GM18870 (cell line): Measurements from ENCODE around the gene SNUPN.
"Not testable (repeated sequence)": the region's sequence is repeated elsewhere in the genome, so short reads cannot be mapped to it uniquely, and the experiment has no call there.

Source experiments
- ATAC-seq: cut with Tn5 transposase; IDR thresholded peaks from one replicate; pipeline ENCODE4 v1.9.1; 2021; ENCODE audit warnings: moderate library complexity; ENCODE audit not compliant: unreplicated experiment

The SNUPN gene

DNA sequence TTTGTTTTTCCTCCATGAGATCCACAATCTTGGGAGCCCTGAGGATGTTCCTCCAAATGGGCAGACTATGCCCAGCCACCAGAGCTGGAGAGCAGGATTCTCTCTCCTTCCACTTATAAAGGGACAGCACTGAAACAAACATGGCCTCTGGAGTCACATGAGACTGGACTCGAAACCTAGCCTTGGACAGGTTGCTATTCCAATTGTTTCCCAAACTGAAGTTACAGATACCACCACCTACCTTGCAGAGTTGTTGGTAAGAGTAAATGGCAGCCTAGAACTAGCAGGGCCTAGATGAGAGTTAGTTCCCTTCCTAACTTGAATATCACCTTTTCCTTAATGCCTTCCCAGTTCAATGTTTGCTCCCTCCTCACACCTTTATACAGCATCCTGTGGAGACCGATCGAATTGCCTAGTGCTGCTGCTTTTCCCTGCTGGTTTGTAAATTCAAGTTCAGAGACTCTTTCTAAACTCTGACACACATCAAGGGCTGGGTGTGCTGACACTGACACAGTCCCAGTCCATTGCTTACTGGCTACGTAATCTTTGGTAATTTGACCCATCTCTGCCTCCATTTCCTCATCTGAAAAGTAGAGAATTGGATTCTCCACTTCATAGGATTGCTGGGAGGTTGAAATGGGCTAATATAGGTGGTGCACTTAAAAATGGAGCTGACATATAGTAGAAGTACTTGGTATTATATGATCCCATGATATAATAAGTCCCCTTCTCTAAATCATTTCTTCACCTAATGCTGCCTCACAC lies 11.9 kb upstream of the SNUPN start:
- ATAC-seq, result no peak

DNA sequence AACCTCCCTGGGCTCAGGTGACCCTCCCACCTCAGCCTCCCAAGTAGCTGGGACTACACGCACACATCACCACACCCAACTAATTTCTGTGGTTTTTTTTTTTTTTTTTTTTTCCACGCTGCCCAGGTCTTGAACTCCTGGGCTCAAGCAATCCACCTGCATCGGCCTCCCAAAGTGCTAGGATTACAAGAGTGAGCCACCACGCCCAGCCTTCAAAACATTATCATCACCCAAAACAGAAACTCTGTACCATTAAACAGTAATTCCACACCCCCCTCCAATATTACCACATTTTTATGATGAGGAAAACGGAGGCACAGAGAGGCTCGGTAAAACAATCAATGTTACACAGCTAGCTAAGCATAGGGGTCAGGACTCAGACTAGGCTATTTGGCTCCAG lies 10.5 kb upstream of the SNUPN start:
- ATAC-seq, result no peak

DNA sequence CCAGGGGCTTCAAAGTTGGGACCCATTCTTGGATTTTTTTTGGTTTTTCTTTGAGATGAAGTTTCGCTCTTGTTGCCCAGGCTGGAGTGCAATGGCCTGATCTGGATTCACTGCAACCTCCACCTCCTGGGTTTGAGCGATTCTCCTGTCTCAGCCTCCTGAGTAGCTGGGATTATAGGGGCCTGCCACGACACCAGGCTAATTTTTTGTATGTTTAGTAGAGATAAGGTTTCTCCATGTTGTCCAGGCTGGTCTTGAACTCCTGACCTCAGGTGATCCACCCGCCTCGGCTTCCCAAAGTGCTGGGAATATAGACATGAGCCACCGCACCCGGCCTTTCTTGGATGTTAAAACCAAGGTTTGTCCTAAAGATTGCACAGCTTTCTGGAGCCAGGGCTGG lies 8.4 kb upstream of the SNUPN start:
- ATAC-seq, result not testable (repeated sequence)

DNA sequence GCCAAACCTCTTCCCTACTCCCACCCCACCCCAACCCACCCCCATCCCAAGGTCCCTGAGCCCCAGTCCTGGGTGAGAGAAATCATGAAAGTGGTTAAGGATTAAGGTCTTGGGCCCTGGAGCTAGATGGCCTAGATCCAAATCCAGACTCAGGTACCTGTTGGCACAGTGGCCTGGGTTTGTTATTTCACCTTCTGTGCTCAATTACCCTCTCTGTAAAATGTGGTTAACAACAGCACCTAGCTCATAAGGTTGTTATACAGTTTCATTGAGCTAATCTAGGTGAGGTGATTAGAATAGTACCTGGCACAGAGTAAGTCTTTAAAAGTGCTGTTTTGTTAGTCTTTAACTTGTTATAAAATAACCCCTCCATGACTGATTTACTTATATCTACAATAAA lies 6.4 kb upstream of the SNUPN start:
- ATAC-seq, result no peak

DNA sequence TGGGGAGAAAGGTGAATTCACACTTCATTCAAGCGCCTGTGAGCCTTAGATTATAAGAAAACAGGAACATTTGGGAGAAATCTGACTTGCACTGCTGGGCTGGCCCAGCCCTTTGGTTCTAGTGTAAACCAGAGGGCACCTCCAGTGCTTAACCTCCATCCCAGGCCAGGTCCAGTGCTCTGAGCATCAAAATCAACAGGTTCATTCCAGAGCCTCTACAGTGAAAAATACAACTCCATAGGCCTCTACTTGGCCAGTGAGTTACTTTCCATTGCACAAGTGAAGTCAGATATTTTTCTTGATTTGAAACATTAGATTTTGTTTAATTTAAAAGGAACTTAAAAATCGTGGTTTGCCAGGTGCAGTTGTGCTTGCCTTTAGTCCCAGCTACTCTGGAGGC lies 3.0 kb downstream of the SNUPN start:
- ATAC-seq, result no peak

DNA sequence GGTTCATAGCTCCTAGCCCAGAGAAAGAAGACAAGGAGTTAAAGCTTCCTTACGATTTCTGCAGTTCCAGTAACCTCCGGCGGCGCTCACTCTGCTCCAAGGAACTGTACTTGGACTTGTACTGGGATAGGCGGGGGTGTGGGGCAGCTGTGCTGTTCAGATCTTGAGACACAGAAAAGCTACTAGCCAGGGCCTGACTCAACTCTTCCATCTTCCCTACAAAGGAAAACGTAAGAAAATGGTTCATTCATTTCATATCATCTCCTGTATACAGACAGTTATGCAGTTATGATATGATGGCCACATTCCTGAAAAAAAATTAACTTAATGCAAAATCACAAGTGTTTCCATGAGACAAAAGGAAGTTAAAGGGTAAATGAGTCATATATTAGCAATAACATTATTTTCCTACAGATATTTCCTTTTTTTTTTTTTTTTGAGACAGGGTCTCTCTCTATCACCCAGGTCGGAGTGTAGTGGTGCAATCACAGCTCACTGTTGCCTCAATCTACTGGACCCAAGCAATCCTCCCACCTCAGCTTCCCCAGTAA lies 4.6 kb downstream of the SNUPN start:
- no peak for ATAC-seq

DNA sequence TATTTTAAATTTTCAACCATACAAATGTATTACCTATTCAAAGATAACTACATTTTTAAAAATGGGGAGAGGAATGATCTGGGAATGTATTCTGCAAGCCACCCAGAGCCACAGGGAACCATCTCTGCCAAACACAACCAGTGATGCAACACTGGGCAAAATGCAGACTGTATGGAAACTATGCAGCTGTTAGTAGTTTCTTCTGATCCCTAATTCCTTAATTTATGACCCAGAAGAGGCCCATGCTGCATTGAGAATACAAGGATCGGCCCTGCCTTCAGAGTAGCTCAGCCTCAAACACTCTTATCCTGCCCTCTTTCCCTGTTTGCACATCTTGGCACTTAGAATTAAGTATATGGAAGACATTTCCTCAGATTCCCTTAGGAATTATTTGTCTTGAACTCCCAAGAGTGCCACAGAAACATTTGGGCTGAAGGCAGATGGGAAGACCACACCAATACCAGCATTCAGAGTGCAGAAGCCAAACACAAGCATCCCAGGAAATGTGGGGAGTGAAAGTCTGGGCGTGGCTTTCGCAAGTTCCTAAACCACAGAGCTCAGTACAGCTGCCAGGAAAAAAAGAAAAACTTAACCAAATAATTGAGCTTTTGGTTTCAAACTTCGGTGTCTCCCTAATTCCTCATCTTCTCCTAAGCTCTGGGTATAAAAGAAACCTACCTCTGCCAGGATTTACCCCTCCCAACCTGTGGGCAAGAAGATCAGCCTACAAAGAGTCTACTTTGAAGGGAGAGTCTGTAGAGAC lies 5.3 kb downstream of the SNUPN start:
- no peak for ATAC-seq

DNA sequence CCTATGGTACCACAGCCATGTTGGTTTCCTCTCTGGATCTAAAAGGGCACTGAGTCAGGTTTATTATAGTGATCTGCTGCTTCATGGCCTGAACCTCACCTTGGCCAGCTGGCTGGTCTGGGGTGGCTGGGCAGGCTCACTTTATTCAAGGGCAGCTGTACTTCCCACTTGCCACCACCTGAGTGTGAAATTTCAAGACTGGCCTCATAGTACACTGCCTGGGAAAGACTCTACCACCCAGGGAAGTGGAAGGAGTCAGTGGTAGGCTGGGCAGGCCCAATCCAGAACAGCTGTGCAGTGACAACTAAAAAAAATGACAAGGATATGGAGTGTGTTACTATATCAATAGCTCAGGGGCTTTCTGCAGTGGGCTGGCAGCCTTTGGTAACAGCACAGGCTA lies 8.8 kb downstream of the SNUPN start:
- no peak for ATAC-seq

DNA sequence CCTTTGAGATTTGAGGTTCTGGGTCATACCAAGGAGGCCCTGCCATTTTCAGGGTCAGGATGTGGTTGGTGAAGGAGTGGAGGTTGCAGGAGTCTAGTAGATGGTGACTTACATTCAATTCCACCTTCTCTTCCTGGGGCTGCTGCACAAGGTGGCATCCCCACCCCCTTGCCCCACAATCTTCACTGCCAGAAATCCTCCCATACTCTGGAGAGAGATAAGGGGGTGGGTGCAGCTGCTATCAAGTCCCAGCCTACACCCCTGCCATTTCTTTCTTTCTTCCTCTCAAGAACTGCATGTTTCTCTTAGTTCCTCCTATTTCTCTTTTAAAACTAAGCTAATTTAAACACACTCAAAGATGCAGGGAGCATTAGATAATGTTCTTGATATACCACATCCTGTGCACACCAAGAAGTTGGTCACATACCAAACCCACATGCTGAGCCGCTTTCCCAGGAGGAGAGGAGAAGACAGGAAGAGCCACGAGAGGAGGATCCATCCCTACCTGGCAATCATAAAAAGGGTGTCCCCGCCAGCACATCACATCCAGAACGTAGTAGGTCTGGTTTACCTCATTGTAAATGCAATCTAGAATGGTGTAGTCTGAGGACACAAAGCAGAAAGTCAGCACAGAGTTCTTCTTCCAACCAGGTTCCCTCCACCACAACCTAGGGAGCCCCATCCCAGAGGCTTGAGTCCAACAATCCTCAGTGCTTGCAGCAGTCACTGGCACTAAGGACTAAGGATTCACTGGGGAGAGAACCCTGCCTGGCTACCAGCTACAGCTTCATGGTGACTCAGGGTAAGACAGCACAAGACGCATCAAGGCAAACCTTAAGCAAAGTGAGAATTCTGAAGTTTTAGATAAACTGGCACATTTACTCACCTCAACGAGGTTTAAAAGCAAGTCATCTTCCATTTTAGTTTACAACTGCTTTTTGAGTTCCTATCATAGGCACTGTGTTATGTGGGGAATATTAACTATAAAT lies 18.5 kb downstream of the SNUPN start:
- ATAC-seq, result no peak

DNA sequence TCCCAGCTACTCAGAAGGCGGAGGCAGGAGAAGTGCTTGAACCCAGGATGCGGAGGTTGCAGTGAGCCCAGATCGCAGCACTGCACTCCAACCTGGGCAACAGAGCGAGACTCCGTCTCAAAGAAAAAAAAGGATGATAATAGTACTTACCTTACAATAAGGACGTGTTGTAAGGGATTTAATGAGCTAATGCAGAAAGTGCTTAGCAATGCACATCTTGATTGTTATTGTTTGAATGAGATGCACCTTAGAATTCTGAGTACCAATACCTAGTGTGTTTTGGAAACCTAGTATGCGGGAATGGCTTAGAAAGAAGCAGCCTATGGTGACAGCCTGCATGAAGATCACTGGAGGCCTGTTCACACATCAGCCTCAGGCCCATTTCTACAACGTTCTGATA lies 19.5 kb downstream of the SNUPN start:
- no peak for ATAC-seq

DNA sequence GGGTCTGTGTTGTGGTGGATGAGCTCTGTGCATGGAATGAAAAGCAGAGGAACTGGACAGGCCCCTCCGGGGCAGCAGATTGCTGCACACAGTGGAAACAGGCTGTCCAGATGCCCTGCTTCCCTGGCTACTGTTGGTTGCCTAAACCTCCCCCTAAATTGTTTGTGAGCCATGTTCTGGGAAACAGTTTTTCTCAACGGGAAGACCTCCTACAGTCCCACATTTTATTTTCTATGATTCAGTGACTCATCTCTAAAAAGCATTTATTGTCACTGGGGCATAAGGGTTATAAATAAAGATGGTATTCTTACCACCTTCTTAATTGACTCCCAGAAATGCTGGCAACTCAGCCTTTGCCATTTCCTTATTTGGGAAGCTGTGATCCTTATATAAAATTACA lies 26.1 kb downstream of the SNUPN start:
- ATAC-seq, result no peak

DNA sequence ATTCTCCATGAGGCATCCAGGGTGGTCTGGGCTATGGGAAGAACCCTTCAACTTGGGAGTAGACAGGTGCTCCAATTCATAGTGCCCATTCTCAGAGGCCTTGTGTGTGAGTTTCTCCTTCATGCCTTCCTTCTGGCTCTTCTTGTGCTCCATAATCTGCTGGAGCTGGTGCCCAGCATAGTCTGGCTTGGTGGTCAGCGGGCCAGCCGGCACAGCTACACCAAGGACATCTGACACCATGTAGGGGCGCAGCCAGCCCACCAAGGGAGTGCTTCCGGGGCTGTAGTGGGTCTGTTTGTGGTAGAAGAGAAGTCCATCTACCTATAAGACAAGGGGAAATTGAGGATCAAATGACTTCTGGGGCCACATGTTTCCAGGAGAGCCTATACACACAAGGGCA lies 27.2 kb downstream of the SNUPN start:
- ATAC-seq, result no peak

DNA sequence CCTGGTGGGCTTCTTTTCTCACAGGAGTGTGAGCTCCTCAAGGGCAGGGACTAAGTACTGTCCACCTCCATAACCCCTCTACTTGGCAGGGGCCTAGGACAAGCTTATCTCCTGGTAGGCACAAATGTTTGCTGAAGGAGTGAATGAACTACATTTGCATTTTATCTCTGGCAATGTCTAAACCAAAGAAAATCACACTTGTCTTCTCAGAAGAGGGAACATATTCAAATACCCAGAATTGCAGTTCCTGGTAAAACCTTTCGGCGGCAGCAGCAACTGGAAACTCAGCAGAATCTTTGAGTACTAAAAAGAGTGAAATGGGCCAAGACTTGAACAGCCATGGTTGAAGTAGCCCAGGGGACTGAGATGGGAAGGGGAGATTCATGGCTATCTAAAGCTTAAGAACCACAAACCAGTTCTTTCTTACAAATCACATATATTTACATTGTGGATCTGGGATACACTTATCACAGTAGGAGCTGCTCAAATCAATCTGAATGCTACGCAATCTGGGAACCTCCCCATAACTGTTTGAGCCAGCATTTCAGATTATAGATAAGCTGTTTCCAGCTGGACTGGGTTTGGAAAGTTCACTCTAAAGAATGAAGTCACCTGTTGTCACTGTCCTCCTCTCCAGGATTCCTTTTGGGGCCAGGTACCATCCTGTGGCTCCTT lies 27.7 kb downstream of the SNUPN start:
- no peak for ATAC-seq

DNA sequence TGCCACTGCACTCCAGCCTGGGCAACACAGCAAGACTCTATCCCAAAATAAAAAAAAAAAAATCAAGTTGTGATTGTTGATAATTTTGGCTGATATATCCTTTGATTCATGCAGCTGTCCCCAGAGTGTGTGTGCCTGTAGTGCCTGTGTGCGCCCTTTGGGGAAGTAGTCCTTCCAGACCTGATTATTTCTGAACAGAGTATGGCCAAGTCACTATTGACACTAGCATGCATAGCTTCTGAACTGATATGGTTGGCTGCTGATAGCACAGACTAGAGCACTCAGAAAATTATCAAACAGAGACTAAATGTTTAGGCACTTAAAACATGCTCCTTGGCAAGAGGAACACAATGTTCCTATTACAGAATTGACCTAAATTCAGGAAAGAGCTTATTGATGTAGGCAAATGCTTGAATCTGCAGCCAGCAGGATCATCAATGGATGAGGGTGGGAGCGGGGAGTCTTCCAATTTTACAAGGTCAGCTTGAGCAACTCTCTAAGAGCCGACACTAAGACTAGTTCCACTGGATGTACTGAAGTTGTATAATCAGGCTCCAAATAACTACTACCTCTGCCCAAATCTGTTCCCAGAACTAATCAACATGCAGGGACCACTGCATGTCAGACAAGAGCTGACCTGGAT lies 28.7 kb downstream of the SNUPN start:
- ATAC-seq, result no peak

DNA sequence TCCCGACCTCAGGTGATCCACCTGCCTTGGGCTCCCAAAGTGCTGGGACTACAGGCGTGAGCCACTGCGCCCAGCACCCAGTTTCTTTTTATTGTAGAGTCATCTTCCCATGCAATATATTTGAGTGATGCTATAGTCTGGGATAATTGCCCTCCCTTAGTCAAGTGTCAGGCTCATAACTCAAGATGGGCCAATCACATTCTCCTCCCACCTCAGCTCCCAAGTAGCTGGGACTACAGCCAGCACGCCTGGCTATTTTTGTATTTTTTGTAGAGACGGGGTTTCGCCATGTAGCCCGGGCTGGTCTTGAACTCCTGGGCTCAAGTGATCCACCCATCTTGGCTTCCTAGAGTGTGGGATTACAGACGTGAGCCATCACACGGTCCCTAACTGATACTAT lies 31.2 kb downstream of the SNUPN start:
- no peak for ATAC-seq

DNA sequence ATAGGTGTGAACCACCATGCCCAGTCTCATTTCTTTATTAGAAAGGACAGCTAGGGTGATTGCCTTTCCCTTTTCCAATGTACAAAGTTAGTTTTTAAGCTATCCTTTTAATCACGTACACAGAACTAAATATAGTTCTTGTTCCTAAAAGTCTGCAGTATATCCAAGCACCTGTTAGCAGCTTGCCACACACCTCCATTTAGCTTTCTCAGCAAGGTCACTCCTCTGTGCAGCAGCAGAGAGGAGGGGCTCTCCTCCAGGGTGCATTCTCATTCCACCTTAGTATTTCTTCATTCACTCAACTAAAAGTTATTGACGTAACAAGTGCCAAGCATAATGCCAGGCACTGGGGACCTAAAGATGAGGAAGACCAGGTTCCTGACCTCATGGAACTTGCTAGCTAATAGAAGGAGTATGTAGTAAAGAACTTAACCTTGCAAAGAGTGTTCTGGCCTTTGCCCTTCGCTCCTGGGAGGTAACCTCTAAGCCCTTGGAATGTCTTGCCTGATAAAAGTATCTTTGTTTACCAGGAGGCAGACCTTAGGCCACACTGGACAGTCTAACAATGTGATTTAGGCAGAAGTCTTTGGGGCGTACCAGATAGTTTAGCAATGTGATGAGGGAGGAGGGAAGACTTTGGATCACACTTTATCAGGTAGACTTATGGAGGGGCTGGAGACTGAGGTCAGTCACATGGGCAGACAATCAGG lies 33.7 kb downstream of the SNUPN start:
- ATAC-seq, result no peak

DNA sequence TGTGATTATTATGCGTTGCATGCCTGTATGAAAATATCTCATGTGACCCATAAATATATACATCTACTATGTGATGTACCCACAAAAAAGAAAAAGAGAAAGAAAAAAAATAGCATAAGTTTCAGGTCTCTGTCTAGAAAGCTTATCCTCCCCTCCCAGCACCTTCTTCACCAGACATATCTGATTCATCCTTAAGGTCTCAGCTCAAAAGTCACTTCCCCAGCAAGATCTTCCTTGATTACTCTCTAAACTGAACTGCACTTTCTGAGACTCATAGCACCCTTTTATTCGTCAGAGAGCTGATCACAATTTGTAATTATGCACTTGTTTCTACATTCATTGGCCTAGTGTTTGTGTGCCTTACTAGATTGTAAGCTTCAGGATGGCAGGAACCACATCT lies 35.3 kb downstream of the SNUPN start:
- ATAC-seq, result no peak

DNA sequence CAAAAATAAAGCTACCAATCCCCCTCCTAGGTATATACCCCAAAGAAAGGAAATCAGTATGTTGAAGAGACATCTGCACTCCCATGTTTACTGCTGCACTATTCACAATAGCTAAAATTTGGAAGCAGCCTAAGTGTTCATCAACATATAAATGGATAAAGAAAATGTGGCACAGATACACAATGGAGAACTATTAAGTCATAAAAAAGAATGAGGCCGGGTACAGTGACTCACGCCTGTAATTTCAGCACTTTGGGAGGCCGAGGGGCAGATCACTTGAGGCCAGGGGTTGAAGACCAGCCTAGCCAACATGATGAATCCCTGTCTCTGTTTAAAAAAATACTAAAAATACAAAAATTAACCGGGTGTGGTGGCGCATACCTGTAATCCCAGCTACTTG lies 36.5 kb downstream of the SNUPN start:
- no peak for ATAC-seq

DNA sequence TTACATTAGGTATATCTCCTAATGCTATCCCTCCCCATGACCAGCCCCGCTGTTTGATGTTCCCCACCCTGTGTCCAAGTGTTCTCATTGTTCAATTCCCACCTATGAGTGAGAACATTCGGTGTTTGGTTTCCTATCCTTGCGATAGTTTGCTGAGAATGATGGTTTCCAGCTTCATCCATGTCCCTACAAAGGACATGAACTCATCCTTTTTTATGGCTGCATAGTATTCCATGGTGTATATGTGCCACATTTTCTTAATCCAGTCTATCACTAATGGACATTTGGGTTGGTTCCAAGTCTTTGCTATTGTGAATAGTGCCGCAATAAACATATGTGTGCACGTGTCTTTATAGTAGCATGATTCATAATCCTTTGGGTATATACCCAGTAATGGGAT lies 39.1 kb downstream of the SNUPN start:
- not testable (repeated sequence) for ATAC-seq
